NCI-H524 treated with DMSO at 0.1 percent for 48 hours (cell line): ENCODE data around the gene GALNT16.
"Not testable (repeated sequence)": the region's sequence is repeated elsewhere in the genome, so short reads cannot be mapped to it uniquely, and the experiment has no call there.

ENCODE experiments used
- DNase-seq: peaks from one replicate; lab custom pipeline; 2025; lab: John Stamatoyannopoulos, UW

Gene GALNT16

GRCh38 chr14:69363964-69364363 lies 104.0 kb downstream of the GALNT16 start:
- DNase-seq = no peak

- DNase-seq = no peak
These were observed 104.4 kb downstream of the GALNT16 start for GRCh38 chr14:69364378-69364777.

- no peak for DNase-seq
These were observed 106.1 kb downstream of the GALNT16 start for GRCh38 chr14:69366069-69366468.

GRCh38 chr14:69366761-69367160 lies 106.8 kb downstream of the GALNT16 start:
- DNase-seq = no peak

- DNase-seq = no peak
These were observed 108.4 kb downstream of the GALNT16 start for GRCh38 chr14:69368381-69368780.

GRCh38 chr14:69370061-69370460 lies 110.1 kb downstream of the GALNT16 start:
- DNase-seq = no peak

GRCh38 chr14:69372146-69372545 lies 112.2 kb downstream of the GALNT16 start:
- DNase-seq = no peak

GRCh38 chr14:69373104-69373503 lies 113.1 kb downstream of the GALNT16 start:
- no peak for DNase-seq

- DNase-seq = no peak
These were observed 114.3 kb downstream of the GALNT16 start for GRCh38 chr14:69374235-69374634.

GRCh38 chr14:69375182-69375581 lies 115.2 kb downstream of the GALNT16 start:
- DNase-seq = no peak

- no peak for DNase-seq
These were observed 115.8 kb downstream of the GALNT16 start for GRCh38 chr14:69375722-69376121.

GRCh38 chr14:69376439-69376838 lies 116.5 kb downstream of the GALNT16 start:
- DNase-seq = no peak

- DNase-seq = no peak
These were observed 118.3 kb downstream of the GALNT16 start for GRCh38 chr14:69378274-69378673.

GRCh38 chr14:69387311-69387710 lies 127.4 kb downstream of the GALNT16 start:
- DNase-seq = no peak

- DNase-seq = not testable (repeated sequence)
These were observed 131.4 kb downstream of the GALNT16 start for GRCh38 chr14:69391400-69391799.

- no peak for DNase-seq
These were observed 132.5 kb downstream of the GALNT16 start for GRCh38 chr14:69392481-69392880.

GRCh38 chr14:69395929-69396328 lies 136.0 kb downstream of the GALNT16 start:
- DNase-seq = no peak

- DNase-seq = peak; percentile 99
These were observed 138.3 kb downstream of the GALNT16 start, which contains the start of the genes ERH and SLC39A9 for GRCh38 chr14:69398053-69398817. TSS of gene ERH (minus strand) at chr14:69398299. CDS start at chr14:69398233, 66 bp downstream. TSS of gene SLC39A9 (plus strand) at chr14:69398692. CDS start at chr14:69399370, 678 bp downstream.

- DNase-seq = no peak
These were observed 138.9 kb downstream of the GALNT16 start for GRCh38 chr14:69398818-69399210.

GRCh38 chr14:69399750-69400149 lies 139.8 kb downstream of the GALNT16 start:
- no peak for DNase-seq

GRCh38 chr14:69400154-69400553 lies 140.2 kb downstream of the GALNT16 start:
- no peak for DNase-seq

- DNase-seq = no peak
These were observed 141.9 kb downstream of the GALNT16 start for GRCh38 chr14:69401841-69402240.

- no peak for DNase-seq
These were observed 144.5 kb downstream of the GALNT16 start for GRCh38 chr14:69404478-69404877.

- no peak for DNase-seq
These were observed 144.9 kb downstream of the GALNT16 start for GRCh38 chr14:69404883-69405282.
